ENCODE results near the gene WEE1. TPM values are rescaled to one million over a fixed set of nuclear protein-coding genes. Genes with fewer than 3 reads are reported as not detected.

WEE1 gene
- total and polyA plus RNA-seq, 2 donors (not counting 3 experiments of a cell fraction or from before 2014, with no cell fraction given) = 19.2 to 42.8 TPM

- Histone ChIP-seq H4K20me1 (replicated peaks; ENCODE audit: control insufficient read depth, extremely low read depth, insufficient read depth, low read length) (no peaks in the 10 kb centered on the region), H3K4me3 (replicated peaks in 1 of 3; ENCODE audit: insufficient read depth in 1 of 3, low read depth in 1 of 3, low read length in 3 of 3) (no peak overlapping the region), H3K4me2 (ENCODE audit: insufficient read depth, low read length) (no peak overlapping the region), H2AFZ (ENCODE audit: low read depth, low read length) (no peak overlapping the region), H3K9me1 (replicated peaks; ENCODE audit: control insufficient read depth, extremely low read depth, insufficient read depth, low read length) (no peaks in the 10 kb centered on the region), H3K9me3 (replicated peaks; ENCODE audit: control insufficient read depth, insufficient read depth, low read length) (no peaks in the 10 kb centered on the region), H3K9ac (replicated peaks; ENCODE audit: extremely low read depth, insufficient read depth, low read length) (no peak overlapping the region), H3K27ac (ENCODE audit: insufficient read depth, low read depth, low read length) (no peak overlapping the region), H3K4me1 (ENCODE audit: control insufficient read depth, extremely low read depth, insufficient read depth, low read length) (peaks cover 23% of the 10 kb centered on the region), H3K36me3 (ENCODE audit: control insufficient read depth in 2 of 2, extremely low read depth in 1 of 2, insufficient read depth in 2 of 2, low read length in 2 of 2) (no peaks in the 10 kb centered on the region), H3K79me2 (ENCODE audit: control insufficient read depth, insufficient read depth, low read length) (no peaks in the 10 kb centered on the region), H3K27me3 (ENCODE audit: control insufficient read depth in 2 of 2, insufficient read depth in 2 of 2, low read length in 2 of 2) (no peaks in the 10 kb centered on the region)
- CTCF ChIA-PET = interaction anchor here (0.9 to 2.7 kb wide), 3 partner anchors 11 to 17 kb away, joined by 7 to 10 read pairs (median 10); no protein-coding TSS in a partner anchor
- TF ChIP-seq POLR2A (IDR thresholded peaks at IDR 0.05; ENCODE audit: low read depth, low read length) (no peak), MYC (IDR thresholded peaks at IDR 0.05; ENCODE audit: low read depth, low read length) (no peak), EZH2 (IDR thresholded peaks at IDR 0.05; ENCODE audit: borderline replicate concordance, low read depth, low read length, severe bottlenecking) (no peak), JUN (IDR thresholded peaks at IDR 0.05; ENCODE audit: borderline replicate concordance, insufficient read depth, insufficient read length, low read depth) (no peak), FOS (IDR thresholded peaks at IDR 0.05; ENCODE audit: borderline replicate concordance, insufficient read depth, low read length) (no peak), GATA2 (IDR thresholded peaks at IDR 0.05; ENCODE audit: insufficient read depth, insufficient read length, low read depth, low read length) (no peak), POLR2AphosphoS5 (IDR thresholded peaks at IDR 0.05; ENCODE audit: insufficient read depth, low read depth, low read length) (no peak)
- TF ChIP-seq, protein P1, sequence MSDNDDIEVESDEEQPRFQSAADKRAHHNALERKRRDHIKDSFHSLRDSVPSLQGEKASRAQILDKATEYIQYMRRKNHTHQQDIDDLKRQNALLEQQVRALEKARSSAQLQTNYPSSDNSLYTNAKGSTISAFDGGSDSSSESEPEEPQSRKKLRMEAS (IDR thresholded peaks at IDR 0.05; ENCODE audit: insufficient read depth, insufficient read length) = no peak
- TF ChIP-seq, protein P2, sequence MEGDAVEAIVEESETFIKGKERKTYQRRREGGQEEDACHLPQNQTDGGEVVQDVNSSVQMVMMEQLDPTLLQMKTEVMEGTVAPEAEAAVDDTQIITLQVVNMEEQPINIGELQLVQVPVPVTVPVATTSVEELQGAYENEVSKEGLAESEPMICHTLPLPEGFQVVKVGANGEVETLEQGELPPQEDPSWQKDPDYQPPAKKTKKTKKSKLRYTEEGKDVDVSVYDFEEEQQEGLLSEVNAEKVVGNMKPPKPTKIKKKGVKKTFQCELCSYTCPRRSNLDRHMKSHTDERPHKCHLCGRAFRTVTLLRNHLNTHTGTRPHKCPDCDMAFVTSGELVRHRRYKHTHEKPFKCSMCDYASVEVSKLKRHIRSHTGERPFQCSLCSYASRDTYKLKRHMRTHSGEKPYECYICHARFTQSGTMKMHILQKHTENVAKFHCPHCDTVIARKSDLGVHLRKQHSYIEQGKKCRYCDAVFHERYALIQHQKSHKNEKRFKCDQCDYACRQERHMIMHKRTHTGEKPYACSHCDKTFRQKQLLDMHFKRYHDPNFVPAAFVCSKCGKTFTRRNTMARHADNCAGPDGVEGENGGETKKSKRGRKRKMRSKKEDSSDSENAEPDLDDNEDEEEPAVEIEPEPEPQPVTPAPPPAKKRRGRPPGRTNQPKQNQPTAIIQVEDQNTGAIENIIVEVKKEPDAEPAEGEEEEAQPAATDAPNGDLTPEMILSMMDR (IDR thresholded peaks at IDR 0.05; ENCODE audit: extremely low read depth in 1 of 2, insufficient read depth in 1 of 2, low read depth in 1 of 2, low read length in 2 of 2) = no peak
- no TSS peak for BruUV-seq (replicated peaks)
- intact Hi-C loops (cut with micrococcal nuclease) (loop anchor here (10.0 kb wide), 1 partner anchor 801 kb away; no protein-coding TSS in a partner anchor), dilution Hi-C loops (cut with MboI; ENCODE audit: extremely low pct_ligation_motif_present, low sequenced_read_pairs) (no loop called here)
- FAIRE-seq = no peak
- no peak for DNase-seq (ENCODE audit: low read depth, low spot score)
- POLR2A ChIA-PET = no interaction called here
Observed at GRCh38 chr11:9524001-9524400, 49.5 kb upstream of the WEE1 start.
